ENCODE data around the gene ESPL1. TPM values are rescaled to one million over a fixed set of nuclear protein-coding genes. Genes with fewer than 3 reads are reported as not detected.
A peak's percentile ranks its signal among the peaks of the same experiment; 100 is the strongest.

Gene ESPL1
- total and polyA plus RNA-seq, 3 donors from 2014 or later, result 16.5 to 30.5 (median 24.5) TPM

- Histone ChIP-seq H3K9me3 (no peaks in the 10 kb centered on the region), H3K4me1 (peaks cover 22% of the 10 kb centered on the region), H3K27ac (peak overlapping the region in 1 of 2 donors; percentile 50), H3K36me3 (ENCODE audit: low read depth, missing control alignments) (no peaks in the 10 kb centered on the region), H3K4me3 (peak overlapping the region; percentile 72 to 87), H3K27me3 (no peaks in the 10 kb centered on the region)
- intact Hi-C loops (cut with DNase I; ENCODE audit: low total_unique reads), result no loop called here
- TF ChIP-seq CTCF (IDR thresholded peaks at IDR 0.05), result no peak
- no peak for TF ChIP-seq POLR2A (IDR thresholded peaks at IDR 0.05)
- DNase-seq, result no peak
- WGBS, 2 donors, result 0% methylated on average over 12 of the region's 12 CpGs
These were observed 32.1 kb downstream of the ESPL1 start for GRCh38 chr12:53300187-53300586.

GRCh38 chr12:53302903-53303302, 34.8 kb downstream of the ESPL1 start:
- 70 to 88% methylated on average over 2 to 5 of the region's 5 CpGs for WGBS, 2 donors
- peaks cover 14% of the 10 kb centered on the region for H3K4me1 ChIP-seq
- intact Hi-C loops (cut with DNase I; ENCODE audit: low total_unique reads), result no loop called here

GRCh38 chr12:53306826-53307225, 38.7 kb downstream of the ESPL1 start:
- TF ChIP-seq CTCF (IDR thresholded peaks at IDR 0.05) (no peak), POLR2A (IDR thresholded peaks at IDR 0.05) (no peak)
- DNase-seq, result no peak
- 92 to 95% methylated on average over 10 of the region's 10 CpGs for WGBS, 2 donors
- no peaks in the 10 kb centered on the region for H3K36me3 ChIP-seq (ENCODE audit: low read depth, missing control alignments)
- H3K4me3 ChIP-seq, result no peak overlapping the region
- no peaks in the 10 kb centered on the region for H3K9me3 ChIP-seq
- H3K27ac ChIP-seq, result no peak overlapping the region
- no peaks in the 10 kb centered on the region for H3K27me3 ChIP-seq
- no peaks in the 10 kb centered on the region for H3K4me1 ChIP-seq
- intact Hi-C loops (cut with DNase I; ENCODE audit: low total_unique reads), result no loop called here

More at GRCh38 chr12:53302903-53303302, 34.8 kb downstream of the ESPL1 start:
- DNase-seq, result no peak
- Histone ChIP-seq H3K4me3 (no peak overlapping the region), H3K27me3 (no peaks in the 10 kb centered on the region), H3K9me3 (no peaks in the 10 kb centered on the region), H3K27ac (no peak overlapping the region), H3K36me3 (ENCODE audit: low read depth, missing control alignments) (no peaks in the 10 kb centered on the region)
- TF ChIP-seq CTCF (IDR thresholded peaks at IDR 0.05) (no peak), POLR2A (IDR thresholded peaks at IDR 0.05) (no peak)

GRCh38 chr12:53308276-53308675, 40.2 kb downstream of the ESPL1 start:
- Histone ChIP-seq H3K9me3 (no peaks in the 10 kb centered on the region), H3K4me1 (no peaks in the 10 kb centered on the region), H3K27ac (no peak overlapping the region), H3K4me3 (no peak overlapping the region), H3K27me3 (no peaks in the 10 kb centered on the region), H3K36me3 (ENCODE audit: low read depth, missing control alignments) (no peaks in the 10 kb centered on the region)
- intact Hi-C loops (cut with DNase I; ENCODE audit: low total_unique reads), result no loop called here
- 73 to 86% methylated on average over 4 of the region's 4 CpGs for WGBS, 2 donors
- TF ChIP-seq CTCF (IDR thresholded peaks at IDR 0.05) (no peak), POLR2A (IDR thresholded peaks at IDR 0.05) (no peak)
- no peak for DNase-seq

GRCh38 chr12:53313996-53314395, 45.9 kb downstream of the ESPL1 start:
- Histone ChIP-seq H3K27ac (no peak overlapping the region), H3K9me3 (no peaks in the 10 kb centered on the region), H3K36me3 (ENCODE audit: low read depth, missing control alignments) (no peaks in the 10 kb centered on the region), H3K4me3 (no peak overlapping the region), H3K4me1 (no peaks in the 10 kb centered on the region), H3K27me3 (no peaks in the 10 kb centered on the region)
- no peak for TF ChIP-seq CTCF (IDR thresholded peaks at IDR 0.05)
- no peak for TF ChIP-seq POLR2A (IDR thresholded peaks at IDR 0.05)
- DNase-seq, result no peak
- 91 to 94% methylated on average over 2 of the region's 3 CpGs for WGBS, 2 donors
- intact Hi-C loops (cut with DNase I; ENCODE audit: low total_unique reads), result no loop called here
